Medulla oblongata (tissue), 1 donor: Measurements from ENCODE around the gene CCDC88B.
"Not testable (repeated sequence)": the region's sequence is repeated elsewhere in the genome, so short reads cannot be mapped to it uniquely, and the experiment has no call there.

Experiments used
- DNase-seq: peaks from one replicate; pipeline ENCODE4 v3.0.0-alpha.2; 2015; ENCODE audit errors: extremely low spot score

Gene CCDC88B

DNA sequence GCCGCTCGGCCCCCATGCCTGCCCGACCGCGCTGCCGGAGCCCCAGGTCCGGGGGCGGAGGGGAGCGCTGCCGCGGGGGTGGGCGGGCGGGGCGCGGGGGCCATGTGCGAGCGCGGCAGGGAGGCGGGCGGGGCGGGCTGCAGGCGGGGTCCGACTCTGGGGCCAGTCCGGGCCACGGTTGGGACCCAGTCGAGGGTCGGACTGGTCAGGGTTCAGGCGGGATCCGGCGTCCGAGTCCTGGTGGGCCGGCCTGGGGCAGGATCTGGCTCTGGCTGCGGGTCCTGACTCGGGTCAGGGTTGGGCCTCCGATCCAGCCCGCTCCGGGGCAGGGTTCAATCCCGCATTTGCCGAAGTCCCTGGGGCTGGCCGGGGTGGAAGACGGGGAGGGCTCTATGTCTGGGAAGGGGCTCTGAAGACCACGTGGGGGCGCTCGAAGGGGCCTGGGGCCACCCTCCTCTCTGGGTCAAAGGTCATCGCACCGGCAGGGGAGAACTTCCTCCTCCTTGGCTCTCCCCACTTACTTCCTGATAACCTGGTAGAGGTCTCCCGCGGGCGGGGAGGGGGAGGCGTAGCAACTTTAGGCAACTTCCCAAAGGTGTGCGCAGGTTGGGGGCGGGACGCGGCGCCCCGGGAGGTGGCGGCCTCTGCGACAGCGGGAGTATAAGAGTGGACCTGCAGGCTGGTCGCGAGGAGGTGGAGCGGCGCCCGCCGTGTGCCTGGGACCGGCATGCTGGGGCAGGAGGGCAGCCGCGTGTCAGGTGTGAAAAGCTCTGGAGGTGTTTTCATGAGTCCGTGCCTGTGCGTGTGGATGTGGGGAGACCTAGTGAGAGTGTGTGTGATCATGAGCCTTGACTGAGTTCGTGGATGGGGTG lies 34.1 kb upstream of the CCDC88B start:
- DNase-seq: peak; percentile 70

- peak; percentile 22 for DNase-seq
Observed at GRCh38 chr11:64306563-64306875, 33.5 kb upstream of the CCDC88B start.

DNA sequence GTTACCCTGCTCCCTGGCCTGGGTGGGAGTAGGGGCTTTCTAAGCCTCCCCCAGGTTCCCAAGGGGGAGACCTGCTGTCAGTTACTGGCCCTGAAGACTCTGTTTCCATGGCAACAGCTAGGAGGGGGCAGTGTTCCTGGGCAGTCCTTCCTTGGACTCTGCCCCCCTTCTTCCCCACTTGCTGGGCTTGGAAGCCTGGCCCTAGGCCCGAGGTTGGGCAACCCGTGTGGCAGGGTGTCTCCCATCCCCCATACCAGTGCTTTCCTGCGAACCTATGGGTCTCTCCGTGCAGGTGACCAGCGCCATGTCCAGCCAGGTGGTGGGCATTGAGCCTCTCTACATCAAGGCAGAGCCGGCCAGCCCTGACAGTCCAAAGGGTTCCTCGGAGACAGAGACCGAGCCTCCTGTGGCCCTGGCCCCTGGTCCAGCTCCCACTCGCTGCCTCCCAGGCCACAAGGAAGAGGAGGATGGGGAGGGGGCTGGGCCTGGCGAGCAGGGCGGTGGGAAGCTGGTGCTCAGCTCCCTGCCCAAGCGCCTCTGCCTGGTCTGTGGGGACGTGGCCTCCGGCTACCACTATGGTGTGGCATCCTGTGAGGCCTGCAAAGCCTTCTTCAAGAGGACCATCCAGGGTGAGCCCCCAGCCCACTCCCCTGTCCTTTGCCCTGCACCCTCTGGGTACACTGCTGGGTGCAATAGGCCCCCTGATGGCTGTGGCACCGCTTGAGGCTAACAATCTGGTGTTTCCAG lies 33.0 kb upstream of the CCDC88B start:
- peak; percentile 69 for DNase-seq

DNA sequence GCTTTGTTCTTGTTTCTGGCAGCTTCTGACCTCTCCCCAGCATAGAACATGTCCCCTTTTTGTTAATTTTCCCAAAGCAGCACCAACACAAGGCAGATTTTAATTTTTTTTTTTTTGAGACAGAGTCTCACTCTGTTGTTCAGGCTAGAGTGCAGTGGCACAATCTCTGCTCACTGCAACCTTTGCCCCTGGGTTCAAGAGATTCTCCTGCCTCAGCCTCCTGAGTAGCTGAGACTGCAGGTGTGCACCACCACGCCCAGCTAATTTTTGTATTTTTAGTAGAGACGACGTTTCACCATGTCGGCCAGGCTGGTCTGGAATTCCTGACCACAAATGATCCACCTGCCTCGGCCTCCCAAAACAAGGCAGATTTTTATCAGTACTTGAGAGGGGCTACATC lies 32.2 kb upstream of the CCDC88B start:
- not testable (repeated sequence) for DNase-seq

GRCh38 chr11:64312947-64313346 lies 27.1 kb upstream of the CCDC88B start:
- no peak for DNase-seq

DNA sequence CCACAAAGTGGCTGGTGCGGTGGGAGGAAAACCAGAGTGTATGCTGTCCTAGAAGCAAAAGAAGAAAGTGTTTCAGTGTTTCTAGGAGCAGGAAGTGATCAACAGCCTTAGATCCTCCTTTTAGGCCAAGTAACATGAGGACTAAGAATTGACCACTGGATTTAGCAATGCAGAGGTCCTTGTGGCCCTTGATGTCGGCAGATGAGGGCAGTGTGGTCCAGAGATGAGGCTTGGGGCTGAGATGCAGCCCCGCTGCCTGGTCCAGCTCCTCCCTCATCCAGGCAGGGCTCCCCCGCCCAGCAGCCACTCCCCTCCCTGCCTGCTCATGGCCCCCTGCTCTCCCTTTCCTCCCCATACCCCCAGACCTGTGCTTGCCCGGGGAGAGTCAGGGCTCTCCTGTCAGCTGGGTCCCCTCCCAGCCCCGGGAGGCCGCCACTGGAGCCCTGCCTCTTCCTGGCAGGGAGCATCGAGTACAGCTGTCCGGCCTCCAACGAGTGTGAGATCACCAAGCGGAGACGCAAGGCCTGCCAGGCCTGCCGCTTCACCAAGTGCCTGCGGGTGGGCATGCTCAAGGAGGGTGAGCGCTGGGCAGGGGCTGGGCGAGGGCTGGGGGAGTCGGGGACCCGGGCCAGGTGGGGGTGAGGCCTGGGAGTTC lies 26.4 kb upstream of the CCDC88B start:
- DNase-seq: peak; percentile 38

GRCh38 chr11:64314146-64314804 lies 25.7 kb upstream of the CCDC88B start:
- DNase-seq: no peak

GRCh38 chr11:64314805-64315561 lies 25.0 kb upstream of the CCDC88B start:
- DNase-seq: no peak

GRCh38 chr11:64315667-64316526 lies 24.1 kb upstream of the CCDC88B start:
- DNase-seq: not testable (repeated sequence)

- DNase-seq: no peak
Observed at GRCh38 chr11:64316672-64317324, 23.2 kb upstream of the CCDC88B start.

DNA sequence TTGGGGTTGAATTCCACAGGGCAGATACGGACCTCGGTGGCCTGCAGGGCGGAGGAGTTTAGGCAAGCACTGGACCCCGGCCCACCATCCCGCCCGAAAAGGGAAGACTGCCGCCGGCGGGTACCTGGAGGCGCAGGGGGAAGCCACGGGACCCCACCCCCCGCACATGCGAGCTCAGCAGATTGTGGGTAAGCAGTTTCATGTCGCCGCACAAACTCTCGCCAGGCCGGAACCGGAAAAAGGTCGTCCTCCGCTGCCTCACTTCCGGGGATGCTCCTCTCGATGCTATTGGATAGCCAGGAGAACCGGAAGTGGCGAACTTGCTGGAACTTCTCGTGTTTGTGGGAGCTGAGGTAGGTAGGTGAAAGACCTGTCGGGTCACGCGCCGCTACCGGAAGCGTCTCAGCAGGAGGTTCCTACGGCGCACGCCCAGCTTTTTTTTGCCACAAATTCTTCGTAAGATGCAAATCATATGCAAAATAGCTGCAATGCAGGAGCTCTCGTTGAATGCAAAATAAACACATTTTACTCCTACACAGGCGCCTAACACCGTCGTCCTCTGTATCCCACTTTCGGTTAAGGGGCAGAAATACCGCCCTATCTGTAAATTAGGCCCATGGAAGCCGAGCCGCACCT lies 22.6 kb upstream of the CCDC88B start, which contains the start of gene TRMT112:
Gene TRMT112 (minus strand): TSS at position 235 of the 636 bp plus-strand sequence. CDS start 33 bp downstream, at position 202.
- DNase-seq: peak; percentile 99

GRCh38 chr11:64317961-64318765 lies 21.8 kb upstream of the CCDC88B start, which contains the start of gene PRDX5:
Gene PRDX5, plus strand, starts transcription at chr11:64318121. Its CDS starts 95 bp downstream, at chr11:64318216.
- DNase-seq: peak; percentile 99

GRCh38 chr11:64318766-64319761 lies 20.9 kb upstream of the CCDC88B start:
- no peak for DNase-seq

DNA sequence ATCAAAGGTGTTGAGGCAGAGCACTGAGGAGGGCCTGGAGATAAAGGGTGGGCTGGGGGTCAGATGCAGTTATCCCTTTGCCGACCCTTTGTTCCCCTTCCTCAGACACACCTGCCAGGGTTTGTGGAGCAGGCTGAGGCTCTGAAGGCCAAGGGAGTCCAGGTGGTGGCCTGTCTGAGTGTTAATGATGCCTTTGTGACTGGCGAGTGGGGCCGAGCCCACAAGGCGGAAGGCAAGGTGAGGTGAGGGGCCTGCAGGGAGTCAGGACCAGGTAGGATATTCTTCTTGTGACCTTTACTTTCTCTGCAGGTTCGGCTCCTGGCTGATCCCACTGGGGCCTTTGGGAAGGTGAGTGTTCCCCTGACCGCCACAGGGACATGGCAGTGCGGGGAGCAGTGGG lies 19.4 kb upstream of the CCDC88B start:
- DNase-seq: no peak

DNA sequence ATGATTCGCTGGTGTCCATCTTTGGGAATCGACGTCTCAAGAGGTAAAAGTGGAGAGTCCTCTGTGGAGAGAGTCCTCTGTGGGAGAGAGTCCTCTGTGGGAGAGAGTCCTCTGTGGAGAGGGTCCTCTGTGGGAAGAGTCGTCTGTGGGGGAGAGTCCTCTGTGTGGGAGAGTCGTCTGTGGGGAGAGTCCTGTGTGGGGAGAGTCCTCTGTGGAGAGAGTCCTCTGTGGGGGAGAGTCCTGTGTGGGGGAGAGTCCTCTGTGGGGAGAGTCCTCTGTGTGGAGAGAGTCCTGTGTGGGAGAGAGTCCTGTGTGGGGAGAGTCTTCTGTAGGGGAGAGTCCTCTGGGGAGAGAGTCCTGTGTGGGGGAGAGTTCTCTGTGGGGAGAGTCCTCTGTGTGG lies 19.0 kb upstream of the CCDC88B start:
- DNase-seq: no peak

DNA sequence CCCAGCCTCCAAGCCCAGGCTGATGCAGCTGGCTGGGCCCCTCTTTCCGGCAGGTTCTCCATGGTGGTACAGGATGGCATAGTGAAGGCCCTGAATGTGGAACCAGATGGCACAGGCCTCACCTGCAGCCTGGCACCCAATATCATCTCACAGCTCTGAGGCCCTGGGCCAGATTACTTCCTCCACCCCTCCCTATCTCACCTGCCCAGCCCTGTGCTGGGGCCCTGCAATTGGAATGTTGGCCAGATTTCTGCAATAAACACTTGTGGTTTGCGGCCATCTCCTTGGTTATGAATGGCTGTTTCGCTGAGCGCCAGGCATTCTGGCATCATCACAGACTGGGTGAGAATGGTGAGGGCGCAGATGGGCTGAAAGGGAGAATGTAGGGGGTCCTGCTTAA lies 18.5 kb upstream of the CCDC88B start:
- DNase-seq: no peak

GRCh38 chr11:64322925-64323260 lies 17.1 kb upstream of the CCDC88B start:
- DNase-seq: no peak
